Stimulated activated CD8-positive, alpha-beta memory T cell treated with anti-CD3 and anti-CD28 coated beads, Interleukin-12 subunit alpha, Interleukin-12 subunit beta, amount 100 ng/mL, for 1 hour (primary cell): Measurements from ENCODE around the gene DAAM1.

Source experiments
- DNase-seq: peaks from one replicate; pipeline ENCODE4 v3.0.0-alpha.2; 2020; ENCODE audit warnings: low read depth

Gene DAAM1

GRCh38 chr14:59362513-59362912, 174.0 kb downstream of the DAAM1 start:
- DNase-seq = no peak

GRCh38 chr14:59363531-59364226, 175.2 kb downstream of the DAAM1 start:
- DNase-seq = no peak

GRCh38 chr14:59370158-59370742, 181.8 kb downstream of the DAAM1 start:
- no peak for DNase-seq

GRCh38 chr14:59371771-59372170, 183.3 kb downstream of the DAAM1 start:
- no peak for DNase-seq

GRCh38 chr14:59374048-59374447, 185.6 kb downstream of the DAAM1 start:
- no peak for DNase-seq

GRCh38 chr14:59376686-59377085, 188.2 kb downstream of the DAAM1 start:
- no peak for DNase-seq

GRCh38 chr14:59377491-59377890, 189.0 kb downstream of the DAAM1 start:
- DNase-seq = no peak

GRCh38 chr14:59377991-59378601, 189.6 kb downstream of the DAAM1 start:
- no peak for DNase-seq

GRCh38 chr14:59389936-59390335, 201.5 kb downstream of the DAAM1 start:
- no peak for DNase-seq

- DNase-seq = no peak
These were observed 202.9 kb downstream of the DAAM1 start for GRCh38 chr14:59391388-59391787.

GRCh38 chr14:59394268-59394667, 205.8 kb downstream of the DAAM1 start:
- DNase-seq = no peak

GRCh38 chr14:59395672-59396071, 207.2 kb downstream of the DAAM1 start:
- no peak for DNase-seq

GRCh38 chr14:59398841-59399240, 210.4 kb downstream of the DAAM1 start:
- no peak for DNase-seq

GRCh38 chr14:59406454-59407245, 218.2 kb downstream of the DAAM1 start:
- DNase-seq = no peak

GRCh38 chr14:59407246-59408010, 219.0 kb downstream of the DAAM1 start:
- DNase-seq = no peak

GRCh38 chr14:59415836-59416602, 227.6 kb downstream of the DAAM1 start:
- DNase-seq = no peak

GRCh38 chr14:59417311-59417710, 228.8 kb downstream of the DAAM1 start:
- DNase-seq = no peak

GRCh38 chr14:59419303-59419702, 230.8 kb downstream of the DAAM1 start:
- no peak for DNase-seq
